NT2/D1 (cell line): ENCODE measurements around the gene TEAD3.
"Not testable (repeated sequence)": the region's sequence is repeated elsewhere in the genome, so short reads cannot be mapped to it uniquely, and the experiment has no call there.

ENCODE experiments used
- DNase-seq: peaks from one replicate; pipeline ENCODE4 v3.0.0-alpha.2; 2011; ENCODE audit warnings: low read depth, low spot score
- H3K27me3 ChIP-seq: 2 replicates; pipeline ENCODE4 v1.6.0; 2011; ENCODE audit warnings: mild to moderate bottlenecking; ENCODE audit not compliant: insufficient read length, insufficient read depth
- H3K36me3 ChIP-seq: 2 replicates; pipeline ENCODE4 v1.6.1; 2011; ENCODE audit warnings: mild to moderate bottlenecking, low read length, mixed read lengths; ENCODE audit not compliant: insufficient read depth, insufficient read length
- H3K4me1 ChIP-seq: 2 replicates; pipeline ENCODE4 v1.5.1; 2011; ENCODE audit not compliant: insufficient read depth, insufficient read length
- H3K4me3 ChIP-seq: 2 replicates; pipeline ENCODE4 v1.5.1; 2011; ENCODE audit warnings: low read depth; ENCODE audit not compliant: insufficient read length
- H3K9ac ChIP-seq: 2 replicates; pipeline ENCODE4 v1.6.0; 2011; ENCODE audit warnings: low read depth; ENCODE audit not compliant: insufficient read length
- H3K9me3 ChIP-seq: 2 replicates; pipeline ENCODE4 v1.5.1; 2011; ENCODE audit warnings: mild to moderate bottlenecking, low read length; ENCODE audit not compliant: insufficient read depth
- SUZ12 ChIP-seq: IDR thresholded peaks from 2 replicates; pipeline ENCODE4 v1.6.1; 2011; ENCODE audit not compliant: insufficient read length, insufficient read depth; ENCODE audit errors: extremely low read depth
- YY1 ChIP-seq: IDR thresholded peaks from 2 replicates; pipeline ENCODE4 v1.6.1; 2011; ENCODE audit not compliant: insufficient read length, insufficient read depth
- ZNF274 ChIP-seq: IDR thresholded peaks from 2 replicates; pipeline ENCODE4 v1.6.1; 2011; ENCODE audit warnings: mild to moderate bottlenecking, low read depth, low read length

Gene TEAD3

DNA sequence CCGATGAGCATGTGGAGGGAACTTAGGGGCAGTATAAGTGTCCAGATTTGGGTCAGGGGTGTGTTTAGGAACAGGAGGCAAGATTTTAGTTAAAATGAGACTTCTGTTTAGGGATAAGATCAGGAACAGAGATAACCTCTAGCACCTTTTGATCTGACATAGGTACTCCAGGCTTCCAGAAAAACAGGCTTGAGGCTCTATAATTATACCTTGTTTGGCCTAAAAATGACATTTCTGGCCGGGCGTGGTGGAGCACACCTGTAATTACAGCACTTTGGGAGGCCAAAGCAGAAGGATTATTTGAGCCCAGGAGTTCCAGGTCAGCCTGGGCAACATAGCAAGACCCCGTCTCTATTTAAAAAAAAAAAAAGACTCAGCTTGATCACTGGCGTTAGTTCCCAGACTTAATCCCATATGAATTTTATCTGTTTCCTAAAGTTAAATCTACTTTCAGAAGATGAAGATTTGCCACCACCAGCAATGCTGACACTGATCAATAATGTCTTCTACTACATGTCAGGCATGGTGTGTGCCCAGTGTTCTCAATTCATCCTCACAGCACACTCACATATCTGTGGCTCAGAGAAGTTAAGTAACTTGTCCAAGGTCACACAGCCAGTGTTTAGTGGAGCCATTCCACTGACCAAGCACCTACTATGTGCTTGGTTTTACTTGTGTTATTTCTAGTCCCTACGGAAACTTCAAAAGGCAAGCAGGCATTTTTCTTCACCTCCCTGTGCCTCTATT, 21.9 kb upstream of the TEAD3 start:
- H3K9me3 ChIP-seq = no peaks in the 10 kb centered on the region
- no peak for DNase-seq
- TF ChIP-seq SUZ12 (no peak), ZNF274 (no peak), YY1 (no peak)
- H3K4me1 ChIP-seq = peaks cover 4% of the 10 kb centered on the region
- H3K27me3 ChIP-seq = no peaks in the 10 kb centered on the region
- H3K4me3 ChIP-seq = no peak overlapping the region
- no peak overlapping the region for H3K9ac ChIP-seq
- H3K36me3 ChIP-seq = no peaks in the 10 kb centered on the region

DNA sequence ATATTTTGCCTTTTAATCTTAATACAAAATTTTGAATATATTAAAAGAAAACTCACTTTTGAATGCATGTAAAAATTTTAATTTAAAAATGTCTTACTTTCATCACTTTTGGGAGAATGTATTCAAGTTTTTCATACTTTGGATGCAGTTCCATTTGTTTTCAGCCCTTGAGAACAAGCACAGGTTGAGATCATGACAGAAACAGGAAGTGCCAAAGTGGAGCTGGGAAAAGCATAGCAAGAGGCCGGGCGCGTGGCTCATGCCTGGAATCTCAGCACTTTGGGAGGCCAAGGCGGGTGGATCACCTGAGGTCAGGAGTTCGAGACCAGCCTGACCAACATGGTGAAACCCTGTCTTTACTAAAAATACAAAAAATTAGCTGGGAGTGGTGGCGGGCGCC, 21.1 kb upstream of the TEAD3 start:
- not testable (repeated sequence) for H3K36me3 ChIP-seq, H3K4me3 ChIP-seq, H3K9ac ChIP-seq, H3K27me3 ChIP-seq, H3K9me3 ChIP-seq, DNase-seq, H3K4me1 ChIP-seq

DNA sequence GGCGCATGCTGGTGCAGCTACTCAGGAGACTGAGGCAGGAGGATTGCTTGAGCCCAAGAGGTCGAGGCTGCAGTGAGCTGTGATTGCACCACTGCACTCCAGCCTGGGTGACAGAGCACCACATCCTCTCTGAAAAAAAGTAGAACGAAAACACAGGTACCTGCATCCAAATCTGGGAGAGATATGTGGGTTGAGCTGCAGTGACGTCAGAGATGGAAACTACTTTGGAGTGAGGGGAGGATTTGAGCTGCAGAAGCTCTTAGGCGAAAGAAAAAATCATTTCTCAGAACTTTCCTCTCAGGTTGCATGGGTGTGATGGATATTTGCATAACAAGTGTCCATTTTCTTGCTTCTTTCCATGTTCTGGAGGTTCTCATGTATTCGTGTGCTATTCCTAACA, 19.8 kb upstream of the TEAD3 start:
- Histone ChIP-seq H3K4me1 (peaks cover 2% of the 10 kb centered on the region), H3K27me3 (no peaks in the 10 kb centered on the region), H3K9ac (no peak overlapping the region), H3K36me3 (no peaks in the 10 kb centered on the region), H3K4me3 (no peak overlapping the region), H3K9me3 (no peaks in the 10 kb centered on the region)
- DNase-seq = no peak
- TF ChIP-seq YY1 (no peak), SUZ12 (no peak), ZNF274 (no peak)

DNA sequence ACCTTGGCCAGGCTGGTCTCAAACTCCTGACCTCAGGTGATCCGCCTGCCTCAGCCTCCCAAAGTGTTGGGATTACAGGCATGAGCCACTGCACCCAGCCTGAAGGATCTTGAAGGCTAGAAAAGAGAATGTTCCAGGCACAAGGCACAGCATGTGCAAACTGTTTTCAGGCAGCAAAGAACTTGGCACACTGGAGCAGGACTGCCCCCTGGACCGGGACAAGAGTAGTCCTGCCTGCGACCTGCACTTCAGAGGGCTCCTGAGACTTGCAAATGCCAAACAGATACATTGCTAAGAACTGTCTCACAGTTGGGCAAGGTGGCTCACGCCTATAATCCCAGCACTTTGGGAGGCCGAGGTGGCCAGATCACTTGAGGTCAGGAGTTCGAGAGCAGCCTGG, 19.1 kb upstream of the TEAD3 start:
- H3K36me3 ChIP-seq, H3K9ac ChIP-seq, DNase-seq, H3K4me1 ChIP-seq, H3K4me3 ChIP-seq, H3K9me3 ChIP-seq, H3K27me3 ChIP-seq: not testable (repeated sequence)

DNA sequence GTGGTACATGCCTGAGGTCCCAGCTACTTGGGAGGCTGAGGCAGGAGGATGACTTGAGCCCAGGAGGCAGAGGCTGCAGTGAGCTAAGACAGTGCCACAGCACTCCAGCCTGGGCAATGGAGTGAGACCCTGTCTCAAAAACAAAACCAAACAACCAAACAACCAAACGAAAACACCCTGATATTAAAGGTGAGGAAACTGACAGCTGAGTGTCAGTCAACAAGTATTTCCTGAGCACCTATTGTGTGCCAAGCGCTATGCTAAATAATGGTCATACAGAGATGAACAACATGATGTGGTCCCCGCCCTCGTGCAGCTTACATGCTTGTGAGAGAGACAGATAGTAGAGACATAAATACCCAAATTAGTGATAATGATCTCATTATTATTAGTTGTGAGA, 17.7 kb upstream of the TEAD3 start:
- Histone ChIP-seq H3K9me3 (no peaks in the 10 kb centered on the region), H3K27me3 (no peaks in the 10 kb centered on the region), H3K4me3 (no peak overlapping the region), H3K9ac (no peak overlapping the region), H3K4me1 (peaks cover 2% of the 10 kb centered on the region), H3K36me3 (no peaks in the 10 kb centered on the region)
- DNase-seq = no peak
- TF ChIP-seq SUZ12 (no peak), ZNF274 (no peak), YY1 (no peak)

DNA sequence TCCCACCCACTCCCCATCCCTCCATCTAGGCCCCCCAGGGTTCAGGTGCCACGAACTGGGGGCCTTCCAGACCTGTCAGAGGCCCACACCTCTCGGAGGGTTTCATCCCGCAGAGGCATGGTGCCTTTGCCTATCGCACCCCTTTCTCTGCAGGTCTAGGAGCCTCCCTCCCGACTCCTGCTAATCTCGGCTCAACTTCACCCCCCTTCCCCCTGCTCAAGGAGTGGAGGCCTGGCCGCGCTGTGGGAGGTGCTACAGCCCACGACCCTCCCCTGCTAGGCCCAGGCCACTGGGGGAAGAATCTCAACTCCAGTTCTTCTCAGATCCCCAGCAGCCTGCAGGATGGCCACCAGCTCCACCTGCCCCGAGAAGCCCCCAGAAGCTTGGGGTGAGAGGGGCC, 15.9 kb upstream of the TEAD3 start, which contains the start of gene TULP1:
TSS of gene TULP1 (minus strand) at position 157 of the 400 bp plus-strand sequence. CDS start at position 119, 38 bp downstream.
- TF ChIP-seq SUZ12 (no peak), YY1 (no peak), ZNF274 (no peak)
- H3K36me3 ChIP-seq = no peaks in the 10 kb centered on the region
- H3K9ac ChIP-seq = no peak within 1 kb of the TSS
- H3K9me3 ChIP-seq = no peaks in the 10 kb centered on the region
- no peaks in the 10 kb centered on the region for H3K27me3 ChIP-seq
- H3K4me3 ChIP-seq = no peak within 1 kb of the TSS
- no peaks in the 10 kb centered on the region for H3K4me1 ChIP-seq
- DNase-seq = no peak

DNA sequence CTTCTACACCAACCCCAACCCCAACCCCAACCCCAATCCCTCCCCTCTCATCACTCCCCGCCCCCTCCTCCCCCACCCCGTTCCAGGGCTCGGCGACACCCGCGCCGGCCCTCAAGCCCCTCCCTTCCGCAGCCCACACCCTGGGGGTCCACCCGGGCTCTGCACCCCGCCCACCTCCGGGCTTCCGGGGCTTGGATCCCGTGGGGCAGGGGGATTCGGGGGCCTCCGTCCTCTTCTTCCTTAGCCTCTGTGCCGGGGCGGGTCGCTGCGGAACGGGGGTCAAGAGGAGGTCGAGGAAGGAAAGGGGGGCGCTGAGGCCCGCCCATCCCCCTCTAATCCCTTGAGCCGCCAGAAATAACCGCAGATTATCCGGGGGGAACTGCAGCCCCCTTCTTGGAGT, 15.1 kb upstream of the TEAD3 start:
- H3K4me1 ChIP-seq = no peaks in the 10 kb centered on the region
- H3K36me3 ChIP-seq = no peaks in the 10 kb centered on the region
- TF ChIP-seq ZNF274 = no peak
- no peak for TF ChIP-seq SUZ12
- TF ChIP-seq YY1 = no peak
- no peak overlapping the region for H3K9ac ChIP-seq
- no peaks in the 10 kb centered on the region for H3K9me3 ChIP-seq
- H3K4me3 ChIP-seq = no peak overlapping the region
- DNase-seq = no peak
- no peaks in the 10 kb centered on the region for H3K27me3 ChIP-seq

DNA sequence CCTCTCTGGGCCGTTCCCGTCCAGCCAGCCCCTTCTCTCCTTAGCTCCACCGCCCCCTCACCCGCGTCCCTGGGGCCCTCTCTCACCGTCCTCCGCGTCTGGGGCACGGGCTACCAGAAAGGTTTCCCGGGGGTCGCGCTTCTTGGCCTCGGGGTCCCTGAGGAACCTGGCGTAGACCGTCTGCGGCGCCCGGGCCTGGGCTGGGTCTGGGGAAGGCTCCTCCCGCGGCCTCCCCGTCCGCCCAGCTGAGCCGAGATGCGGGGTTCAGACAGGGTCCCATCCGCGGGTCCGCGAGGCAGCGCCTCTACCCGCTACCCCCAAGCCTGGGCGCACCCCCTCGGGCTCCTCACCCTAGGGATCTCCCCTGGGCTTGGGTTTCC, 14.7 kb upstream of the TEAD3 start:
- no peak overlapping the region for H3K4me3 ChIP-seq
- TF ChIP-seq ZNF274 = no peak
- no peak for TF ChIP-seq YY1
- TF ChIP-seq SUZ12 = no peak
- no peak for DNase-seq
- no peaks in the 10 kb centered on the region for H3K36me3 ChIP-seq
- H3K9ac ChIP-seq = no peak overlapping the region
- H3K9me3 ChIP-seq = no peaks in the 10 kb centered on the region
- no peaks in the 10 kb centered on the region for H3K27me3 ChIP-seq
- H3K4me1 ChIP-seq = no peaks in the 10 kb centered on the region
